GM12874 (cell line): ENCODE results near the gene WNT9A.

Experiments
- CTCF ChIP-seq: IDR thresholded peaks from 2 replicates; pipeline ENCODE4 v1.5.1; 2011; ENCODE audit warnings: low read depth, mild to moderate bottlenecking, control low read depth, low read length, moderate library complexity; ENCODE audit not compliant: insufficient read depth

The WNT9A gene

GRCh38 chr1:227941509-227942020 lies 6.2 kb downstream of the WNT9A start:
- TF ChIP-seq CTCF: no peak

GRCh38 chr1:227940791-227941241 lies 6.9 kb downstream of the WNT9A start:
- TF ChIP-seq CTCF: no peak

GRCh38 chr1:227939791-227940771 lies 7.7 kb downstream of the WNT9A start:
- no peak for TF ChIP-seq CTCF

- no peak for TF ChIP-seq CTCF
Measured at GRCh38 chr1:227938911-227939790, 8.6 kb downstream of the WNT9A start.

GRCh38 chr1:227938276-227938675 lies 9.5 kb downstream of the WNT9A start:
- no peak for TF ChIP-seq CTCF

- no peak for TF ChIP-seq CTCF
Measured at GRCh38 chr1:227937838-227938145, 9.9 kb downstream of the WNT9A start.

GRCh38 chr1:227937031-227937837 lies 10.5 kb downstream of the WNT9A start:
- no peak for TF ChIP-seq CTCF
